Vagina (tissue), 2 donors: ENCODE data around the gene DPP10.

Experiments
- POLR2A ChIP-seq, 2 donors: fragments of 450-650 bp; IDR thresholded peaks; one replicate each; pipeline ENCODE4 v1.6.1; 2017; ENCODE audit warnings: antibody characterized with exemption in 2 of 2, mild to moderate bottlenecking in 2 of 2, moderate library complexity in 2 of 2
- TF ChIP-seq, protein P1 (sequence below), 3 experiments: fragments of 450-650 bp in 2 of 3; fragments of 200-600 bp in 1 of 3; sonication (generic) in 1 of 3; IDR thresholded peaks; one replicate each; pipeline ENCODE4 v1.5.1; 2017 to 2019; ENCODE audit warnings: antibody characterized with exemption in 3 of 3, mild to moderate bottlenecking in 2 of 3, moderate library complexity in 2 of 3

DNA sequence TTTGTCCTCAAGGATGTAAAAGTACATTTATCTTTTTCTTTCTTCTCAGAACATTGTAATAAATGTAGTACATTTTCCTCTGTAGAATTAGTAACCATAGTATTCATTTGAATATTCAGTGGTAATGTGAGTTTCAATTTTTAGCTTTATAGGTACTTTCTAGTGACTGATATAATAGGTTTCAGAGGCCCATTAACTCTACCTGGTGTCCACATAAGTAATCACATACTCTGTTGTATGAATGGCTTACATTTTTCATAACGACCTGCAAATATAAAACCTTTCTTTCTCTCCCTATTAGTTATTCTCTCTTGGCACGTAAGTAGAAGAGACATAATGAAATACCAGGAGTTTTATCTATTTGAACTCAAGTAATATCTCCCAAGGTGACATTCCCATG is 1017.6 kb downstream of the DPP10 start:
- TF ChIP-seq POLR2A (IDR thresholded peaks at IDR 0.05): no peak
- TF ChIP-seq, protein P1, sequence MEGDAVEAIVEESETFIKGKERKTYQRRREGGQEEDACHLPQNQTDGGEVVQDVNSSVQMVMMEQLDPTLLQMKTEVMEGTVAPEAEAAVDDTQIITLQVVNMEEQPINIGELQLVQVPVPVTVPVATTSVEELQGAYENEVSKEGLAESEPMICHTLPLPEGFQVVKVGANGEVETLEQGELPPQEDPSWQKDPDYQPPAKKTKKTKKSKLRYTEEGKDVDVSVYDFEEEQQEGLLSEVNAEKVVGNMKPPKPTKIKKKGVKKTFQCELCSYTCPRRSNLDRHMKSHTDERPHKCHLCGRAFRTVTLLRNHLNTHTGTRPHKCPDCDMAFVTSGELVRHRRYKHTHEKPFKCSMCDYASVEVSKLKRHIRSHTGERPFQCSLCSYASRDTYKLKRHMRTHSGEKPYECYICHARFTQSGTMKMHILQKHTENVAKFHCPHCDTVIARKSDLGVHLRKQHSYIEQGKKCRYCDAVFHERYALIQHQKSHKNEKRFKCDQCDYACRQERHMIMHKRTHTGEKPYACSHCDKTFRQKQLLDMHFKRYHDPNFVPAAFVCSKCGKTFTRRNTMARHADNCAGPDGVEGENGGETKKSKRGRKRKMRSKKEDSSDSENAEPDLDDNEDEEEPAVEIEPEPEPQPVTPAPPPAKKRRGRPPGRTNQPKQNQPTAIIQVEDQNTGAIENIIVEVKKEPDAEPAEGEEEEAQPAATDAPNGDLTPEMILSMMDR (IDR thresholded peaks at IDR 0.05): no peak
